Colonic mucosa (tissue), 4 donors: ENCODE data around the gene FBXO28. TPM values are rescaled to one million over a fixed set of nuclear protein-coding genes. Genes with fewer than 3 reads are reported as not detected.

Source experiments
- DNase-seq: peaks from one replicate; pipeline ENCODE4 v3.0.0-alpha.2; 2020
- H3K27ac ChIP-seq: fragments of 200-600 bp; one replicate; pipeline ENCODE4 v1.8.0; 2021
- H3K27me3 ChIP-seq: fragments of 200-600 bp; one replicate; pipeline ENCODE4 v1.8.0; 2021
- H3K36me3 ChIP-seq: fragments of 200-600 bp; one replicate; pipeline ENCODE4 v1.8.0; 2021
- H3K4me1 ChIP-seq: fragments of 200-600 bp; one replicate; pipeline ENCODE4 v1.8.0; 2021; ENCODE audit warnings: mild to moderate bottlenecking
- H3K4me3 ChIP-seq: fragments of 200-600 bp; one replicate; pipeline ENCODE4 v1.8.0; 2021
- H3K9ac ChIP-seq, 2 donors: one replicate each; pipeline ENCODE4 v1.7.0; 2013; ENCODE audit warnings: control low read depth in 2 of 2, low read depth in 2 of 2, low read length in 2 of 2
- H3K9me3 ChIP-seq: fragments of 200-600 bp; one replicate; pipeline ENCODE4 v1.8.0; 2021
- intact Hi-C: fragments of 100-400 bp; cut with DNase I; formaldehyde crosslinking; loops from one replicate; pipeline ENCODE4 v1.14.1; 2022
- total RNA-seq, 2 donors: library from RNA; stranded (reverse); fragmentation: NEBNext Ultra II Directional in 1 of 2; extraction: Animal tissue kit (Norgen Biotek cat#: 25700) in 1 of 2; gene quantifications; one replicate each; pipeline ENCODE4 v1.2.1, GENCODE V29; 2021
- TF ChIP-seq, protein P1 (sequence below): fragments of 200-600 bp; IDR thresholded peaks from one replicate; pipeline ENCODE4 v1.8.0; 2022; ENCODE audit warnings: antibody characterized with exemption, mild to moderate bottlenecking
- donor health status: healthy.
- donor health status: DM: no; HTN: no; CAD: no.
- donor health status: DM: no; HTN: no; CAD: no.

Gene FBXO28
- total RNA-seq, 2 donors from 2014 or later, result 35.1 to 42.7 TPM

GRCh38 chr1:224123136-224123535 lies 9.2 kb downstream of the FBXO28 start:
- intact Hi-C loops, result no loop called here
- no peaks in the 10 kb centered on the region for H3K27me3 ChIP-seq

DNA sequence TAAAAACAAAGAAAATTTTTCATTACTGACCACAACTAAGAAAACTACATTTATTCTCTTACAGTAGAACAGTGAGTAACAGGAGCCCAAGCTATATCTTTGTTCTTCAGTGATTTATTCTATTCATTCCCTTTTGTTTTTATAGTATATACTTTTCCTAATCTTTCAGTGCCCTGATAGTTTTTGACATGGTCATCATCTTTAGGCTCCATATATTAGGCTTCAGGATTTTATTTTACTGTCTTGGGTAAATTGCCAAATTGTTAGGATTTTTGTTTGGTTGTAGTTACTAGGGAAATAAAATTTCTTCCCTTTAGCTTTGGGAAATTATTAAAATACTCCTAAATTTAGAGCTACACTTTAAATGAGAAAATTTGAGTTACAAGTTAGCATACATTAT lies 10.3 kb downstream of the FBXO28 start:
- no peaks in the 10 kb centered on the region for H3K4me1 ChIP-seq
- no peak for DNase-seq
- TF ChIP-seq, protein P1, sequence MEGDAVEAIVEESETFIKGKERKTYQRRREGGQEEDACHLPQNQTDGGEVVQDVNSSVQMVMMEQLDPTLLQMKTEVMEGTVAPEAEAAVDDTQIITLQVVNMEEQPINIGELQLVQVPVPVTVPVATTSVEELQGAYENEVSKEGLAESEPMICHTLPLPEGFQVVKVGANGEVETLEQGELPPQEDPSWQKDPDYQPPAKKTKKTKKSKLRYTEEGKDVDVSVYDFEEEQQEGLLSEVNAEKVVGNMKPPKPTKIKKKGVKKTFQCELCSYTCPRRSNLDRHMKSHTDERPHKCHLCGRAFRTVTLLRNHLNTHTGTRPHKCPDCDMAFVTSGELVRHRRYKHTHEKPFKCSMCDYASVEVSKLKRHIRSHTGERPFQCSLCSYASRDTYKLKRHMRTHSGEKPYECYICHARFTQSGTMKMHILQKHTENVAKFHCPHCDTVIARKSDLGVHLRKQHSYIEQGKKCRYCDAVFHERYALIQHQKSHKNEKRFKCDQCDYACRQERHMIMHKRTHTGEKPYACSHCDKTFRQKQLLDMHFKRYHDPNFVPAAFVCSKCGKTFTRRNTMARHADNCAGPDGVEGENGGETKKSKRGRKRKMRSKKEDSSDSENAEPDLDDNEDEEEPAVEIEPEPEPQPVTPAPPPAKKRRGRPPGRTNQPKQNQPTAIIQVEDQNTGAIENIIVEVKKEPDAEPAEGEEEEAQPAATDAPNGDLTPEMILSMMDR, result no peak

More at GRCh38 chr1:224123136-224123535, 9.2 kb downstream of the FBXO28 start:
- Histone ChIP-seq H3K4me1 (no peaks in the 10 kb centered on the region), H3K27ac (no peak overlapping the region), H3K4me3 (no peak overlapping the region), H3K9ac (no peak overlapping the region), H3K9me3 (no peaks in the 10 kb centered on the region), H3K36me3 (no peaks in the 10 kb centered on the region)
- TF ChIP-seq, protein P1, result no peak
- no peak for DNase-seq

DNA sequence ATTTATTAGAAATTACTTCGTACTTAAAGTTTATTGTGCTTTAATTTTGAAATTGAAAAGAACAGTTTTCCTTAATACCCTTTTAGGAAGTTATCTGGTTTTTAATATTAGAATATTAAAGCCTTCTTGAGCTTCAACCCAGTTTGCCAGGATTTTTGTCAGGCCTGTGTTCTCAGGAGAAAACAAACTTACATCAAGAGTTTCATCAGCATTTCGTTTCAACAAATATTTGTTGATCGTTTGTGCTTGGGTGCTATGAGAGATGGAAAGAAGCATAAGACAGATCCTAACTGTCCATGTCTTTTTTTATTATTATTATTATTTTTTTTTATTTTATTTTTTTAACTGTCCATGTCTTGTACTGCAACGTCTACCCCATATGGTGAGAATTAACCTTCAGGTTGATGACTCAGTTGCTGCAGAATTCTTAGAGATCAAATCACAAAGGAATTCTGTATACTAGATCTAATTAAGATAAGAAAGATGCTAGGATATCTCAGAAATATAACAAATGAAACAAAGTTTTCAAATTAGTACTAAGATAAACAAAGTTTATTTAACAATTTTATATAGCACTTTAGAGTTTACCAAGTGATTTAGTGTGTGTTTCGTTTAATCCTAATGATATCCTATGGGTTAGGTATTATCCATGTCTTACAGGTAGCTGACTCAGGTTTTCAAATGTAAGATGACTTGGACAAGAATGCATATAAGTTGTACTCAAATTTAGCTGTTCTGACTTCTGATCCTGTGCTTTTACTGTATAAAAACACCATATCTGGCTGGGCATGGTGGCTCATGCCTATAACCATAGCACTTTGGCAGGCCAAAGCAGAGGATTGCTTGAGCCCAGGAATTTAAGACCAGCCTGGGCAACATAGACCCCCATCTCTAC lies 14.3 kb downstream of the FBXO28 start:
- Histone ChIP-seq H3K9ac (no peak overlapping the region), H3K36me3 (peaks cover 11% of the 10 kb centered on the region), H3K4me1 (no peaks in the 10 kb centered on the region), H3K9me3 (no peaks in the 10 kb centered on the region), H3K4me3 (no peak overlapping the region), H3K27ac (no peak overlapping the region), H3K27me3 (no peaks in the 10 kb centered on the region)
- intact Hi-C loops, result no loop called here
- no peak for DNase-seq
- TF ChIP-seq, protein P1, result no peak

More for the DNA sequence above, 10.3 kb downstream of the FBXO28 start:
- H3K27ac ChIP-seq, result no peak overlapping the region
- H3K9me3 ChIP-seq, result no peaks in the 10 kb centered on the region
- no peaks in the 10 kb centered on the region for H3K27me3 ChIP-seq
- H3K9ac ChIP-seq, result no peak overlapping the region
- no peak overlapping the region for H3K4me3 ChIP-seq
- intact Hi-C loops, result no loop called here
- no peaks in the 10 kb centered on the region for H3K36me3 ChIP-seq

- no peak for DNase-seq
- Histone ChIP-seq H3K9ac (no peak overlapping the region), H3K27me3 (no peaks in the 10 kb centered on the region), H3K4me3 (no peak overlapping the region), H3K36me3 (peaks cover 11% of the 10 kb centered on the region), H3K4me1 (no peaks in the 10 kb centered on the region), H3K27ac (no peak overlapping the region), H3K9me3 (no peaks in the 10 kb centered on the region)
- intact Hi-C loops, result no loop called here
- TF ChIP-seq, protein P1, result no peak
These were observed 17.3 kb downstream of the FBXO28 start for GRCh38 chr1:224131253-224131652.

GRCh38 chr1:224132901-224133300 lies 19.0 kb downstream of the FBXO28 start:
- Histone ChIP-seq H3K27ac (no peak overlapping the region), H3K9me3 (no peaks in the 10 kb centered on the region), H3K4me1 (no peaks in the 10 kb centered on the region), H3K4me3 (no peak overlapping the region), H3K36me3 (peaks cover 11% of the 10 kb centered on the region), H3K27me3 (no peaks in the 10 kb centered on the region), H3K9ac (no peak overlapping the region)
- intact Hi-C loops, result no loop called here
- TF ChIP-seq, protein P1, result no peak
- no peak for DNase-seq
